K562 (cell line): Measurements from ENCODE around the gene PDLIM5. TPM values are rescaled to one million over a fixed set of nuclear protein-coding genes. Genes with fewer than 3 reads are reported as not detected.

ENCODE experiments used
- FOXM1 ChIP-seq, 2 experiments: fragments of 450-650 bp in 1 of 2; sonication (generic) in 1 of 2; formaldehyde crosslinking in 1 of 2; IDR thresholded peaks; 2 replicates each; pipeline versions ENCODE4 v1.6.1 to v1.9.0; 2017 to 2022; ENCODE audit warnings: low read depth in 2 of 2, mild to moderate bottlenecking in 2 of 2, missing genetic modification reagents in 1 of 2, moderate library complexity in 1 of 2
- MEF2D ChIP-seq: conservative IDR thresholded peaks from 2 replicates; pipeline ENCODE4 v1.6.1; 2016; ENCODE audit warnings: low read depth, missing genetic modification characterization, missing compliant biosample characterization
- NFXL1 ChIP-seq: fragments of 450-650 bp; formaldehyde crosslinking; IDR thresholded peaks from 2 replicates; pipeline ENCODE4 v1.4.0; 2021; ENCODE audit warnings: mild to moderate bottlenecking
- REST ChIP-seq, 2 experiments: fragments of 450-650 bp; formaldehyde crosslinking in 1 of 2; IDR thresholded peaks; 2 replicates each; pipeline versions ENCODE4 v1.4.0 to v1.6.1; 2014 to 2020; ENCODE audit warnings: mild to moderate bottlenecking in 2 of 2, borderline replicate concordance in 1 of 2, low read depth in 1 of 2
- ZNF12 ChIP-seq: sonication (generic); formaldehyde crosslinking; IDR thresholded peaks from 2 replicates; pipeline ENCODE4 v1.4.0; 2020; ENCODE audit warnings: mild to moderate bottlenecking, missing genetic modification reagents
- polyA plus RNA-seq, 8 experiments: library from polyadenylated mRNA; depleted of rRNA in 4 of 8; stranded (reverse) in 5 of 8; unstranded in 3 of 8; fragments of >200 nt; fragmentation: Nextera tagmentation in 2 of 8; fragmentation: Illumina TruSeq in 1 of 8; extraction: Ambion mirVana in 2 of 8; extraction: Trizol in 1 of 8; gene quantifications; 2 replicates each; pipeline versions ENCODE4 v1.2.1 to v1.2.3, GENCODE V29; 2011 to 2014; ENCODE audit warnings: inconsistent platforms in 1 of 8, missing spikeins in 1 of 8
- total RNA-seq, 7 experiments: library from RNA; depleted of rRNA in 6 of 7; stranded (reverse); fragments of >200 nt in 6 of 7; fragmentation: Illumina TruSeq in 2 of 7; extraction: Trizol in 2 of 7; gene quantifications; 2 replicates each; pipeline versions ENCODE4 v1.2.1 to v1.2.3, GENCODE V29; 2011 to 2021; ENCODE audit warnings: low replicate concordance in 1 of 7
- TF ChIP-seq, protein P1 (sequence below): fragments of 450-650 bp; formaldehyde crosslinking; IDR thresholded peaks from 2 replicates; pipeline ENCODE4 v1.4.0; 2020; ENCODE audit warnings: mild to moderate bottlenecking, moderate library complexity

PDLIM5 gene
- total and polyA plus RNA-seq, 9 of the 15 experiments (the other 6 are each of a cell fraction or from before 2014, with no cell fraction given): 36.9 to 127 (median 62.5) TPM

DNA sequence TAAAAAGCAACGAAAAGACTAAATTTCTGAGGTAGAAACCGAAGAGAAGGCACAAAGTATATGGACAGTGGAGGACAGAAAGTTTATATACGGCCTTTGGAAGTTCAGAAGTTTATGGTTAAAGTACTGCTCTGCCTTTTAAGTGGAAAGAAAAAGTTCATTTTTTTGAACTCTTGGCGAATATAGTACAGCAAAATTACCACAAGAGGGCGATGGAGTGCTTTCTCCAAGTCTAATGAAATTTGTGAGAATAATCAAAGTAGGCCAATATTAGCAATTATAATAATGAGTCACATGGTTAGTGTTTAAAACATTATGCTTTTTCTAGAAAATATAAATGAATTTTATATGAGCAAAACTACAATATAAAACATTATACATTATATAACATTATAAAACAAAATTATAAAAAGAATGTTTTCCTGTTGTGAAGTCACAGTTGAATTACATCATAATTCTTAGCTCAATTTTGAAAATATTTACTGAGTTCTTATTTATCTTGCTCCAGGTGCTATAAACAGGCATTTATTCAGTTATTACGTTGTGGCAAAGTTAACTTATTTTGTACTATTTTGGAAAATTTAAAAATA, 169.8 kb downstream of the PDLIM5 start (continued):
- peak; percentile 43; the same call in 1 of the 2 replicates for TF ChIP-seq REST (IDR thresholded peaks at IDR 0.05; ENCODE audit: borderline replicate concordance)
- no peak for TF ChIP-seq REST (CRISPR knock-in tag; IDR thresholded peaks at IDR 0.05; ENCODE audit: low read depth)
- TF ChIP-seq NFXL1 (CRISPR knock-in tag): no peak
- TF ChIP-seq, protein P1, sequence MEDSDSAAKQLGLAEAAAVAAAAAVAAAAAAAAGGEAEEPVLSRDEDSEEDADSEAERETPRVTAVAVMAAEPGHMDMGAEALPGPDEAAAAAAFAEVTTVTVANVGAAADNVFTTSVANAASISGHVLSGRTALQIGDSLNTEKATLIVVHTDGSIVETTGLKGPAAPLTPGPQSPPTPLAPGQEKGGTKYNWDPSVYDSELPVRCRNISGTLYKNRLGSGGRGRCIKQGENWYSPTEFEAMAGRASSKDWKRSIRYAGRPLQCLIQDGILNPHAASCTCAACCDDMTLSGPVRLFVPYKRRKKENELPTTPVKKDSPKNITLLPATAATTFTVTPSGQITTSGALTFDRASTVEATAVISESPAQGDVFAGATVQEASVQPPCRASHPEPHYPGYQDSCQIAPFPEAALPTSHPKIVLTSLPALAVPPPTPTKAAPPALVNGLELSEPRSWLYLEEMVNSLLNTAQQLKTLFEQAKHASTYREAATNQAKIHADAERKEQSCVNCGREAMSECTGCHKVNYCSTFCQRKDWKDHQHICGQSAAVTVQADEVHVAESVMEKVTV (CRISPR knock-in tag): 0 out of 2 replicates have a peak, but pooled peaks have one; percentile 15
- TF ChIP-seq MEF2D (tag): no peak
- no peak for TF ChIP-seq ZNF12 (CRISPR knock-in tag)
- TF ChIP-seq FOXM1 (IDR thresholded peaks at IDR 0.05; ENCODE audit: low read depth): no peak
- TF ChIP-seq FOXM1 (CRISPR knock-in tag; IDR thresholded peaks at IDR 0.05; ENCODE audit: low read depth): no peak
